H9 (cell line): ENCODE results near the gene NTSR1. TPM values are rescaled to one million over a fixed set of nuclear protein-coding genes. Genes with fewer than 3 reads are reported as not detected.

Experiments used
- DNase-seq: peaks from one replicate; pipeline ENCODE4 v3.0.0-alpha.2; 2017
- H2AFZ ChIP-seq: one replicate; pipeline ENCODE4 v1.6.1; 2013; ENCODE audit warnings: mild to moderate bottlenecking, low read length, control low read depth, moderate library complexity
- H2AK5ac ChIP-seq: 2 replicates; pipeline ENCODE4 v1.6.1; 2013; ENCODE audit warnings: low read length, control low read depth, mixed read lengths; ENCODE audit not compliant: insufficient read length
- H2BK120ac ChIP-seq: one replicate; pipeline ENCODE4 v1.6.1; 2013; ENCODE audit warnings: low read depth, mild to moderate bottlenecking, low read length, control low read depth, inconsistent platforms; ENCODE audit not compliant: poor library complexity, severe bottlenecking
- H2BK12ac ChIP-seq: 2 replicates; pipeline ENCODE4 v1.6.1; 2013; ENCODE audit warnings: low read length, control low read depth, mixed read lengths, low read depth; ENCODE audit not compliant: insufficient read length
- H2BK15ac ChIP-seq: 2 replicates; pipeline ENCODE4 v1.6.1; 2013; ENCODE audit warnings: low read depth, low read length, control low read depth
- H2BK20ac ChIP-seq: one replicate; pipeline ENCODE4 v1.6.1; 2013; ENCODE audit warnings: low read depth, mild to moderate bottlenecking, low read length, control low read depth, inconsistent platforms; ENCODE audit not compliant: poor library complexity, severe bottlenecking
- H2BK5ac ChIP-seq: 2 replicates; pipeline ENCODE4 v1.6.1; 2013; ENCODE audit warnings: low read length, control low read depth, mixed read lengths; ENCODE audit not compliant: insufficient read length
- H3K14ac ChIP-seq: 2 replicates; pipeline ENCODE4 v1.6.1; 2013; ENCODE audit warnings: low read length, control low read depth; ENCODE audit not compliant: insufficient read depth
- H3K18ac ChIP-seq: 2 replicates; pipeline ENCODE4 v1.6.1; 2013; ENCODE audit warnings: low read depth, mild to moderate bottlenecking, mixed read lengths, low read length, control low read depth; ENCODE audit not compliant: insufficient read length
- H3K23ac ChIP-seq: 2 replicates; pipeline ENCODE4 v1.6.1; 2013; ENCODE audit warnings: low read length, control low read depth, mixed read lengths, low read depth; ENCODE audit not compliant: insufficient read length
- H3K23me2 ChIP-seq: 2 replicates; pipeline ENCODE4 v1.6.1; 2013; ENCODE audit warnings: low read depth, mild to moderate bottlenecking, mixed read lengths, low read length, control low read depth; ENCODE audit not compliant: insufficient read length, poor library complexity, severe bottlenecking
- H3K27ac ChIP-seq: 2 replicates; pipeline ENCODE4 v1.5.1; 2013; ENCODE audit warnings: low read length, control low read depth, mixed read lengths, low read depth; ENCODE audit not compliant: insufficient read length
- H3K27me3 ChIP-seq: 2 replicates; pipeline ENCODE4 v1.6.1; 2013; ENCODE audit warnings: low read length, control low read depth, inconsistent platforms; ENCODE audit not compliant: insufficient read depth
- H3K4ac ChIP-seq: 2 replicates; pipeline ENCODE4 v1.6.1; 2013; ENCODE audit warnings: low read depth, mild to moderate bottlenecking, control low read depth, inconsistent platforms, low read length, moderate library complexity
- H3K4me1 ChIP-seq: 2 replicates; pipeline ENCODE4 v1.6.1; 2013; ENCODE audit warnings: low read length, control low read depth, inconsistent platforms; ENCODE audit not compliant: insufficient read depth
- H3K4me2 ChIP-seq: 2 replicates; pipeline ENCODE4 v1.6.1; 2013; ENCODE audit warnings: low read length, control low read depth, mixed read lengths; ENCODE audit not compliant: insufficient read length, insufficient read depth
- H3K56ac ChIP-seq: 2 replicates; pipeline ENCODE4 v1.6.1; 2013; ENCODE audit warnings: low read depth, mild to moderate bottlenecking, mixed read lengths, low read length, control low read depth; ENCODE audit not compliant: insufficient read length
- H3K79me1 ChIP-seq: 2 replicates; pipeline ENCODE4 v1.6.1; 2013; ENCODE audit warnings: low read depth, mild to moderate bottlenecking, moderate library complexity, low read length, control low read depth, inconsistent platforms; ENCODE audit not compliant: insufficient read depth, poor library complexity, severe bottlenecking
- H3K79me2 ChIP-seq: 2 replicates; pipeline ENCODE4 v1.6.1; 2013; ENCODE audit warnings: low read length, control low read depth, inconsistent platforms; ENCODE audit not compliant: insufficient read depth
- H3K9ac ChIP-seq: 2 replicates; pipeline ENCODE4 v1.6.1; 2013; ENCODE audit warnings: low read length, control low read depth, mixed read lengths; ENCODE audit not compliant: insufficient read length; ENCODE audit errors: extremely low read depth
- H3K9me3 ChIP-seq: one replicate; pipeline ENCODE4 v1.6.1; 2013; ENCODE audit warnings: low read depth, low read length, inconsistent platforms; ENCODE audit not compliant: control insufficient read depth
- H3T11ph ChIP-seq: one replicate; pipeline ENCODE4 v1.6.1; 2013; ENCODE audit warnings: mild to moderate bottlenecking, low read length, control low read depth, inconsistent platforms
- H4K20me1 ChIP-seq: one replicate; pipeline ENCODE4 v1.6.1; 2013; ENCODE audit not compliant: control insufficient read depth, insufficient read length, insufficient read depth
- H4K5ac ChIP-seq: 2 replicates; pipeline ENCODE4 v1.6.1; 2013; ENCODE audit warnings: low read depth, mild to moderate bottlenecking, mixed read lengths, low read length, control low read depth; ENCODE audit not compliant: insufficient read length
- H4K8ac ChIP-seq: replicated peaks from 2 replicates; pipeline ENCODE4 v1.6.1; 2013; ENCODE audit warnings: low read length, control low read depth, mixed read lengths, low read depth; ENCODE audit not compliant: insufficient read length
- H4K91ac ChIP-seq: 2 replicates; pipeline ENCODE4 v1.6.1; 2013; ENCODE audit warnings: low read depth, mild to moderate bottlenecking, moderate library complexity, mixed read lengths, low read length, control low read depth; ENCODE audit not compliant: insufficient read length
- H3K27ac Mint-ChIP-seq, 3 experiments: 2 replicates in 2 of 3; 3 replicates in 1 of 3; pipeline ENCODE4 v1.8.0; 2020 to 2021; ENCODE audit warnings: mixed read lengths in 3 of 3, mild to moderate bottlenecking in 1 of 3, moderate library complexity in 1 of 3
- H3K27me3 Mint-ChIP-seq: 2 replicates; pipeline ENCODE4 v1.8.0; 2021; ENCODE audit warnings: low read depth, mild to moderate bottlenecking, moderate library complexity, mixed read lengths
- H3K36me3 Mint-ChIP-seq, 3 experiments: 2 replicates in 2 of 3; 3 replicates in 1 of 3; pipeline ENCODE4 v1.8.0; 2020 to 2021; ENCODE audit warnings: low read depth in 3 of 3, mixed read lengths in 3 of 3; ENCODE audit not compliant: insufficient read depth in 1 of 3
- H3K4me1 Mint-ChIP-seq, 2 experiments: 2 replicates each; pipeline ENCODE4 v1.8.0; 2020; ENCODE audit warnings: mixed read lengths in 2 of 2
- H3K4me3 Mint-ChIP-seq, 2 experiments: 2 replicates in 1 of 2; 3 replicates in 1 of 2; pipeline ENCODE4 v1.8.0; 2020 to 2021; ENCODE audit warnings: mild to moderate bottlenecking in 2 of 2, mixed read lengths in 2 of 2, moderate library complexity in 1 of 2
- H3K9me3 Mint-ChIP-seq, 2 experiments: 2 replicates in 1 of 2; 3 replicates in 1 of 2; pipeline ENCODE4 v1.8.0; 2020; ENCODE audit warnings: mild to moderate bottlenecking in 2 of 2, mixed read lengths in 2 of 2, moderate library complexity in 1 of 2
- CTCF ChIP-seq: fragments of 200-600 bp; sonication (generic); conservative IDR thresholded peaks from 3 replicates; pipeline ENCODE4 v1.8.0; 2021; ENCODE audit warnings: antibody characterized with exemption, mild to moderate bottlenecking
- WGBS: extraction: QIAGEN DNeasy Blood & Tissue Kit; methylation state at CpG from one replicate; pipeline ENCODE4 v1.1.7; 2013; ENCODE audit warnings: missing lambda C conversion rate, low lambda C conversion rate, mixed read lengths; ENCODE audit not compliant: insufficient read length; ENCODE audit errors: extremely low coverage; 5-methylcytosine and 5-hydroxymethylcytosine counted together
- total RNA-seq: library from RNA; stranded (reverse); gene quantifications from 2 replicates; pipeline ENCODE4 v1.2.1, GENCODE V29; 2021

The NTSR1 gene
- total RNA-seq, 1 experiment from 2014 or later, result 0.11 TPM

GRCh38 chr20:62745952-62746288 is 37.3 kb downstream of the NTSR1 start:
- no CpG with 5 or more reads among the region's 9 CpGs for WGBS
- H4K91ac ChIP-seq, result no peak overlapping the region
- no peak overlapping the region for H3K4me2 ChIP-seq
- no peak for TF ChIP-seq CTCF
- H3K79me1 ChIP-seq, result no peaks in the 10 kb centered on the region
- no peak overlapping the region for H3K14ac ChIP-seq
- no peak overlapping the region for H3K4ac ChIP-seq
- H3K9me3 ChIP-seq, result no peaks in the 10 kb centered on the region
- H3K23ac ChIP-seq, result no peak overlapping the region
- no peak overlapping the region for H2AFZ ChIP-seq
- no peak overlapping the region for H2BK12ac ChIP-seq
- no peak overlapping the region for H3K9ac ChIP-seq
- H3K23me2 ChIP-seq, result no peaks in the 10 kb centered on the region
- H4K20me1 ChIP-seq, result no peaks in the 10 kb centered on the region
- no peak for DNase-seq
- H2BK15ac ChIP-seq, result no peak overlapping the region
- Mint-ChIP-seq H3K4me1 (peaks cover 12 to 17% of the 10 kb centered on the region in 2 experiments; a peak in 3 of 4 replicates), H3K27ac (no peak overlapping the region), H3K27me3 (peaks cover 5% of the 10 kb centered on the region), H3K36me3 (no peaks in the 10 kb centered on the region), H3K4me3 (no peak overlapping the region), H3K9me3 (no peaks in the 10 kb centered on the region; a peak in 1 of 5 replicates)
- no peak overlapping the region for H3K27ac ChIP-seq
- no peak overlapping the region for H3T11ph ChIP-seq
- no peak overlapping the region for H2BK5ac ChIP-seq
- no peak overlapping the region for H4K8ac ChIP-seq
- no peak overlapping the region for H3K56ac ChIP-seq
- no peak overlapping the region for H3K18ac ChIP-seq
- no peaks in the 10 kb centered on the region for H3K27me3 ChIP-seq
- no peaks in the 10 kb centered on the region for H3K4me1 ChIP-seq
- no peak overlapping the region for H4K5ac ChIP-seq
- H2BK20ac ChIP-seq, result no peak overlapping the region
- H2BK120ac ChIP-seq, result no peak overlapping the region
- H2AK5ac ChIP-seq, result no peak overlapping the region
- no peaks in the 10 kb centered on the region for H3K79me2 ChIP-seq
